ELR (cell line): ENCODE results near the gene ASS1.
A peak's percentile ranks its signal among the peaks of the same experiment; 100 is the strongest.

Source experiments
- DNase-seq: peaks from one replicate; pipeline ENCODE4 v3.0.0-alpha.2; 2015; ENCODE audit warnings: low read depth

Gene ASS1

DNA sequence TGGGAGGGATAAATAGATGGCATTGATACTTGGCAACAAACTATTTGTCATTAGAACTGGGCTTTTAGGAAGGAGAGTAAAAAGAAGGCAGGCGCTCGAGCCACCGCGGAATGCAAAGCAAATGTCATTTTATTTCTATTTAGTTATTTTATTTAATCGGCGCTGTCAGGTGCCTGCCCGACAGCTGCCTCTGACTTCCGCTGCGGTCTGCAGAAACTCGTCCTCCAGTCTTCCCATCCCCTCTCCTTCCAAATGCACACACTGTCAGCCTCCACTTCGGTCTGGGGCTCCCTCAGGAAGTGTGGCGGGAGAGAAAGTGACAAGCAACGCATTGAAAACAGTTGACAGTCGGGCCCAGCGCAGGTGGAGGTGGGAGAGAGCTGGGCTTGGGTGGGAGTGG lies 29.3 kb downstream of the ASS1 start:
- no peak for DNase-seq

DNA sequence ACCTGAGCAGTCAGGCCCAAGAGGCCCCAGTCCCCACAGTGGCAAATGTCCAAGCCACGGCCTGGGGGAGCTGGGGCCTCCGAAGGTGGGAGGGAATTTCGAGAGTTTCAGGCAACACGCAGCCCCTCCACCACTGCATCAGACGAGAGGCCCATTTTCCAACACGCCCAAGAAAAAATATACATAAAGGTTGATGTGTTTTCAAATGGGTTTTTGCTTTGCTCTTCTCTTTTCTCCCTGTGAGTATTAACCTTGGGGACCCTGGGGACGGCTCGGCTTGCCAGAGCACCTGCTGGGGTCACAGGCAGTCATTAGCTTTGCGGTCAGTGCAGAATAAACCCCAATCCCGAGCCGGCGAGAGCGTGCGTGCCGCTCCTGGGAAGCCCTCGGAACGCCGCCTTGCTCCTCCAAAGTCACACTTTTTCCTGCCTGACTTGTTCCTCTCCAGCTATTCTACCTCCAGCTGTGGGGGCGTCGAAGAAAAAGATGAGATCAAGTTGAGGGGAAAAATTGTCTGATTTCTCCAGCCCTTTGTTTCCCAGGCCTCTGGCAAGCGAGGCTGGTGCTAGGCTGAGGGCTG lies 31.5 kb downstream of the ASS1 start:
- DNase-seq, result no peak

GRCh38 chr9:130477564-130477963 lies 32.8 kb downstream of the ASS1 start:
- no peak for DNase-seq

DNA sequence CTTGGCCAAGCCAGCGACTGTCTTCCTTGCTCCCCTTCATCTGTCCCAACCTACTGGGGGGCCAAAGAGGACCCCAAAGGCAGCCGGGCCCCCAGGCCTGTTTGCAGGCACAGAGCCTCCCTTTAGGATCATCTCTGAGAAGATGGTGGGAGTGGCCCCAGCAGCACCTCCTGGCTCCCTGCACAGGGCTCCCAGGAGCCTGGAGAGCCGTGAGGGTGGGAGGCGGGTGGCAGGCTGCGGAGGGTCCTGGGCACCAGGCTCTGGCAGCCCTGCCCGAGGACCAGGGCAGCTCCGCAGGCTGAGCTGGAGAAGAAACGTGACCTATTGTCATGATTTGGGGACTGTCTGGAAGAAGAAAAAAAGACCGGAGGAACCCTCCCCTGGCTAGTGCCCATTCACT lies 33.4 kb downstream of the ASS1 start:
- no peak for DNase-seq

GRCh38 chr9:130478736-130479575 lies 34.2 kb downstream of the ASS1 start:
- no peak for DNase-seq

DNA sequence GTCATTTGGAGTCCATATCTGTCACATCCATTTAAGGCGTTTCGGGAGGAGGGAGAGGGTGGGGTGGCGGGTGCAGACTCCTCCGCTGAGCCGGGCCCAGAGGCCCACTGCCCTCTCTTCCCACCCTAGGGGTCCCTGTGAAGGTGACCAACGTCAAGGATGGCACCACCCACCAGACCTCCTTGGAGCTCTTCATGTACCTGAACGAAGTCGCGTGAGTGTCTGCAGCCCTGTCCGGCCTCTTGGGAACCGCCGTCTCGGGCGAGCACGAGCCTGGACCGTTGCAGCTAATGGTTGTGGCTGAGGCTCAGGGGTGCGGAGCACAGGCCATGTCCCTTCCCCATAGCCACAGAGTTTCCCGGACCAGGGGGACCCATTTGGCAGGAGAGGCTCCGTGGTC lies 34.8 kb downstream of the ASS1 start:
- no peak for DNase-seq

- no peak for DNase-seq
Observed at GRCh38 chr9:130480673-130481072, 35.9 kb downstream of the ASS1 start.

DNA sequence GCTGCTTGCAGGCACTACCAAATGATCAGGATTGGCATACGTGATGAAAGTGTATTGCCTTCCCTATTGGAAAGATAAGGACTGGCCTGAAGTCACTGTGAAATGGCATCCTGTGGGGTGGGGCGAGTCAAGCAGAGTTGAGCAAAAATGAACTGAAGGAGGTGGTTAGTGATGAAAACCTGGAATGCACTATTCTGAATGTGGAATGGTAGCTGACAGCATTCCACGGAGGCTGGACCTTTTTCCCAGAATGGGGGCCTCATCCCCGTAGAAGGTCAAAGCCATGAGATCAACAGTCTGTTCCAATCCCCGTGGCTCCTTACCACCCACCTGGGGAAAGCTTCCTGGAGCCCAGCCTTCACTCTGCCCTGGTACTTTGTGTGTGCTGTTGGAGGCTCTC lies 37.7 kb downstream of the ASS1 start:
- no peak for DNase-seq

GRCh38 chr9:130483371-130483971 lies 38.7 kb downstream of the ASS1 start:
- DNase-seq, result no peak

DNA sequence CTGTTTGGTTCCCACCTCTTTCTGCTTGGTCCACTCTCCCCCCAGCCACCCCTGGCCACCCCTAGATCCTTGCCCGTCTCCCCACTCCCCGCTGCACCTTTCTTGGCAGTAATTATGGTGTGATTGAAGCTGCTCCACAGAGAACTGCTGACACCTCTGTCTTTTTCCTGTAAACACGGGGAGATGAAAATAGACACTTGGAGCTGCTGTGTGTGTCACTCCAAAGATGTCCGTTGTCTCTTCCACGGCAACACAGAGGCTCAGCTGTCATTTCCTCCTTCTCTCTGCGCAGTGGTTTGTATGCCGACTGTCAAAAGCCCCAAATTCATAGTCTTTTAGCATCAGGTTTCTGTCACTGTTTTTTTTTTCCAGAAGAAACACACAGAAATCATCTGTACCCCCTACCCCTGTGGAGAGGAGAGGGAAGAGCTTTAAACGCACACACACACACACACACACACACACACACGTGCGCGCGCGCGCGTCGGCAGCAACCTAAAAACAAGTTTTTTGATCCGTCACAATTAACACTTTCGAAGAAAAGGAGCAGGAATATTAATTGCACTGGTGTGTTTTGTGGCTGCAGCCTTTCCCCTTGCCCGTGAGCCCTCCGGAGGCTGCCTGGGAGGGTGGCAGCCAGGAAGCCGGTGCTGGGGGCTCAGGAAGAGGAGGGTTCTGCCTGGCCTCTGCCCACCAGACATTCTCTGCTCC lies 39.8 kb downstream of the ASS1 start:
- no peak for DNase-seq

- DNase-seq, result no peak
Observed at GRCh38 chr9:130486103-130486502, 41.3 kb downstream of the ASS1 start.

- DNase-seq, result no peak
Observed at GRCh38 chr9:130487500-130487899, 42.7 kb downstream of the ASS1 start.

DNA sequence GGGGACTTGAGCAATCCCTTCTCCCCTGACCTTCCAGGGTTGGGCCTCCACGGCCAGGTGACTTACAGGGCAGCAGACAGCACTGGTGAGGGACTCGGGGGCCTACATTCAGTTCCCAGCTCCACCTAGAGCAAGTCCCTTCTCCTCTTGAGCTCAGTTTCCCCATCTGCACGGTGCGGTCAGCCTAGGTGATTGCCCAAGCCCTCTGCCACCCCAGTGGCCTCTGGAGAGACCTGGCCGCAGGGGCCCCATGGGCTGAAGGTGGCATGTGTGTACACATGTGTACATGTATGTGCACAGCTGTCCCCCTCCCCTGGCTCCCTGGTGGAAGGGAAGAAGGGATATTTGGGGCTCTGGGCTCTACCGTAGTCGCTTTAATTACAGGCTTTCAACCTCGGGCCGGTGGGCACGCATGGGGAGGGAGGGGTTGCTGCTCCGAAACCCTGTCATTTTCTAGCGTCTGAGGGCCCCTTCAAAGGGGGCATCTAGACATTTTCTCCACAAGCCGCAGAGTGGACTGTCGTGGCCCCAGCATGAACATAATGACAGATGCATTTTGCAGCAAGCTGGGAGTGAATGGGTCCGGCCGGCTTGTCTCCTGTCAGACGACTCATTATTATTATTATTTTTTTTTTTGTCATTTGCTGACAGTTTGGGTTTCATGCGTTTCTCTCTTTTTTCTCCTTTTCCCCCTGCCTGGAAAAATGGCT lies 44.0 kb downstream of the ASS1 start:
- DNase-seq, result no peak

DNA sequence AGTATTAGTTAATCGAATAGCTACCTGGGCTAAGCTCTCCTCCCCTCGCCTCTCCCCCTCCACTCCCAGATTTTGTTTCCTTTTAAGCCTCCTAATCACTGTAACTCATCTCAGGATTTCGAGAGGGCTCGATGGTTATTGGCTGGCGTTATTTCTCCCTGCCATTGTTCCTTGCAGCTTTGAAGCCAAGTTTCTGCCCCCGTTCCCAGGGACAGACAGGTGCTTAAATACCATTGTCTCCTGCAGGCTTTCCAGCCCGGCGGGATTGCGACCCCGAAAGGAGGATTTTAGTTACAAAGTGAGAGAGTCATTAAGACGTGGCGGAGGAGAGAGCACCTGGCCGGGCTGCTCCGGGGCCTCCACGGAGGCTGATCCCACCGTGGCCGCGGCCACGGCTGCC lies 46.2 kb downstream of the ASS1 start:
- DNase-seq, result no peak

DNA sequence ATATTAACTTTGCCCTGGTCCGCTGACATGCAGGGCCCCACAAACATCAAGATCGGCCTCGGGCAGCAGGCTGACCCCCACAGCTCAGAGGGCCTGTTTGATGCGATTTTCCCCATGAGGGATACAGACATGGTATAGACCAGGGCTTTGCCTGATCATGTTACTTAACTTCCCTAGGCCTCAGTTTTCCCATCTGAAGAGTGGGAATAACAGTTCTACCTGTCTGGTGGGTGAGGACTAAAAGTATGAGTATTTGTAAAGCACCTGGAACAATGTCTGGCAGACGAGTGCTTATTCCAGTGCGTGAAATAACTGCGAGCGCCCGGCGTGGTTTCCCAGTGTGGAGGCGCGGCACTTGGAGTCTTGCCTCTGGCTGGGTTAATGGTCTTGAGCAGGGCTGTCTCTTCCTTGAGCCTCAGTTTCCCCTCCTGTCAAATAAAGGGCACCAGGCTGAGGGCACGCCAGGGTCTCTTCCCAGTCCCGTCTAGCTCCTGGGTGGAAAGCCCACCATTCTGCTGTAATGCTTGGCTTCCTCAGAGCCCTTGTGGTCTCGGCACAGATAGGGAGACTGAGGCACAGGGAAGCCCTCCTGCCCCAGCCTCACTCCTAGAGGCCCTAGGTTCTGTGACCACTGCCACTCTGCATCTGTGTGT lies 47.2 kb downstream of the ASS1 start:
- DNase-seq, result no peak

GRCh38 chr9:130493021-130493420 lies 48.3 kb downstream of the ASS1 start:
- DNase-seq, result no peak

GRCh38 chr9:130493476-130493875 lies 48.7 kb downstream of the ASS1 start:
- DNase-seq, result no peak

DNA sequence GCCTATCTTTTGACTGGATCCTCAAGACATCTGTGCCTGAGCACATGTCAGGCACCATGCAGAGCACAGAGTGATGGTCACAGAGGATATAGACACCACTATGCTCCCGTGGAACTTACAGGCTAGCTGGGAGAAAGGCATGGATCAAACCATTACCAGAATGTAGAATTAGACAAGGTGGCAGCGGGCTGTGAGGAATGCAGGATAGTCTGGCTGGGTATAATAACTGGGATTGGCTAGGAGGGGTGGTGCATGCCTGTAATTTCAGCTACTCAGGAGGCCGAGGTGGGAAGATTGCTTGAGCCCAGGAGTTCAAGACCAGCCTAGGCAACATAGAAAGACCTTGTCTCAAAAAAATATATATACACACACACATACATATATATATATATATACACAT lies 50.3 kb downstream of the ASS1 start:
- no peak for DNase-seq

- DNase-seq, result no peak
Observed at GRCh38 chr9:130497139-130497538, 52.4 kb downstream of the ASS1 start.

DNA sequence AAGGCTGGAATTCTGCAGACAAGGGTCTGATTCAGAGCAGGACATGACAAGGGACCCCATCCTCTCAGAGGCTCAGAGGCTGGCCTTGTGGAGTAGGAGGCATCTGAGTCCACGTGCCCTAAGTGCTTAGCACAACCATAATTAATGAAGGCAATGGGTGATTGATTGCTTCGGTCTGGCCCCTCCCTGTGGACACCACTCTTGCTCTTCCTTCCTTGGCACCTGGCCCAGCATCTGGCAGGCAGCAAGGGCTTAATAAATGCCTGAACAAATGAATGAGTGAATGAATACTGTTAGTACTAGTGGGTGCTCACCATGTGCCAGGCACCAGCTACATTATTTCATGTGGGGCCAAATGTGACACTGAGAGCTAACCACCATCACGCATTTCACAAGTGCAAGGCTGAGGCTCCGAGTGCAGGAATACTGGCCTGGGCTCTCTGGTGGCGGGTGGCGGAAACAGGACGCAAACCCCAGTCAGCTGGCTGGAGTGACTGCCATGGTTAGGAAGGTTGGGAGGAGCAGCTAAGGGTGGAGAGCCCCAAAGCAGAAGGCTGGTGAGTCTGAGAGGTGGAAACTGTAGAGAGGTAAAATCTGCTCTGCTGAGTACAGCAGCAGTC lies 53.6 kb downstream of the ASS1 start:
- peak; percentile 10 for DNase-seq
